Transverse colon (tissue), 4 donors: ENCODE results near the gene SHROOM3. TPM values are rescaled to one million over a fixed set of nuclear protein-coding genes. Genes with fewer than 3 reads are reported as not detected.

Source experiments
- DNase-seq: peaks from one replicate; pipeline ENCODE4 v3.0.0-alpha.2; 2019
- H3K27ac ChIP-seq, 4 donors: fragments of 200-600 bp; sonication (generic); 2 replicates each; pipeline ENCODE4 v1.5.1; 2016 to 2018; ENCODE audit warnings: inconsistent platforms in 4 of 4
- H3K27me3 ChIP-seq: fragments of 200-600 bp; sonication (generic); 2 replicates; pipeline ENCODE4 v1.5.1; 2017; ENCODE audit warnings: inconsistent platforms
- H3K36me3 ChIP-seq, 4 donors: fragments of 200-600 bp; sonication (generic); 2 replicates each; pipeline ENCODE4 v1.5.1; 2017 to 2019; ENCODE audit warnings: inconsistent platforms in 4 of 4
- H3K4me1 ChIP-seq, 4 donors: fragments of 200-600 bp; sonication (generic); 2 replicates each; pipeline ENCODE4 v1.5.1; 2017 to 2020; ENCODE audit warnings: inconsistent platforms in 4 of 4
- H3K4me3 ChIP-seq, 4 donors: fragments of 200-600 bp; sonication (generic); 1 replicate in 1 of 4; 2 replicates in 3 of 4; pipeline versions ENCODE4 v1.5.1 to v1.6.1; 2017 to 2019; ENCODE audit warnings: inconsistent platforms in 4 of 4
- H3K9me3 ChIP-seq, 2 donors: fragments of 200-600 bp; sonication (generic); 2 replicates each; pipeline ENCODE4 v1.5.1; 2017 to 2019; ENCODE audit warnings: inconsistent platforms in 2 of 2
- EP300 ChIP-seq: sonication (generic); formaldehyde crosslinking; IDR thresholded peaks from one replicate; pipeline ENCODE4 v1.6.1; 2017; ENCODE audit warnings: antibody characterized with exemption, low read depth
- POLR2A ChIP-seq: fragments of 450-650 bp; IDR thresholded peaks from one replicate; pipeline ENCODE4 v1.6.1; 2016; ENCODE audit warnings: antibody characterized with exemption, mild to moderate bottlenecking, moderate library complexity
- POLR2AphosphoS5 ChIP-seq, 3 donors: sonication (generic); formaldehyde crosslinking; IDR thresholded peaks; one replicate each; pipeline ENCODE4 v1.6.1; 2016; ENCODE audit warnings: antibody characterized with exemption in 3 of 3
- WGBS, 2 donors: methylation state at CpG; one replicate each; pipeline ENCODE4 v1.1.5; 2018; ENCODE audit warnings: low coverage in 1 of 2; 5-methylcytosine and 5-hydroxymethylcytosine counted together
- in situ Hi-C, 4 donors: fragments of 200-750 bp; cut with MboI; loops; one replicate each; pipeline versions ENCODE4 v1.15.0 to v1.15.1; 2017; ENCODE audit warnings: low sequenced_read_pairs in 3 of 4, low pct_ligation_motif_present in 1 of 4, low pct_unique_long_range_greater_than_20kb in 1 of 4
- intact Hi-C: fragments of 100-400 bp; cut with DNase I; formaldehyde crosslinking; loops from one replicate; pipeline ENCODE4 v1.15.1; 2023; ENCODE audit warnings: low total_unique reads
- total RNA-seq, 4 donors: library from RNA; depleted of rRNA; stranded (reverse); fragments of >200 nt; gene quantifications; one replicate each; pipeline ENCODE4 v1.1.0, GENCODE V29; 2016
- TF ChIP-seq, protein P1 (sequence below), 5 experiments: fragments of 200-600 bp in 3 of 5; fragments of 450-650 bp in 2 of 5; sonication (generic) in 3 of 5; IDR thresholded peaks; 1 replicate in 2 of 5; 2 replicates in 3 of 5; pipeline ENCODE4 v1.5.1; 2016 to 2017; ENCODE audit warnings: antibody characterized with exemption in 5 of 5, inconsistent platforms in 3 of 5, mild to moderate bottlenecking in 2 of 5, moderate library complexity in 1 of 5

The SHROOM3 gene
- total RNA-seq, 4 donors from 2014 or later: 182 to 456 (median 437) TPM

DNA sequence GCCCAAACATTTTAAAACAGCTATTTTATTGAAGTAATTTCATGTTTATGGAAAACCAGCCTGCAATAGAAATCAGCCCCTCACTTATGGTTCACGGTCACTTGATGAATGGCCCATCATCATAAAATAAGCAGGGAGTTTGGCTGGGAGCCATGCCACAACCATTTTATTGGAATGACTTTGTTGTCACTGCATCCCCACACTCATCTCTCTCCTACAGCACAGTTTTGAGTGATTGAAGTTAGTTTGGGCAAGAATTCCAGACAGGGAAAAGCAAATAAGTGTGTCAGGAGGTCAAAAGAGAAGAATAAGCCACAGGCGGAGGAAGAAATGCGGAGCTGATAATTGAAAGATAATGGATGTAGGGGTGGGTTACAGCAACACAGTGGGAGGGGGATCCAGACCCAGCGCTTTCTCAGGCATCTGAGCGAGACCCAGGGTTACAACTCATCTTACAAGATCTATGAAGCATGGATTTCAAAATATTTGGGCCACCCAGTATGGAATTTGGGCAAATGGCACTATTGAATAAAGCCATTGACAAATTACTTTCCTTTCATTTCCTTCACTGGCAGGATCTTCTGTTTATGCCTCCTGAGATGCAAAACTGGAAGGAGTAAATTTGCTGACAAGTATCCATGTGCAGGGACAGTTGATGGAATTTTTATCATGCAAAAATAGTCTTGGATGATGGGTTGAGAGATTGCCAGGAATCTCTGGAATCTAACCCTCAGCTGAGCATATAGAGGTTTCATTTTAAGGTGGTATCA, 100.8 kb downstream of the SHROOM3 start:
- DNase-seq: no peak
- TF ChIP-seq POLR2AphosphoS5 (IDR thresholded peaks at IDR 0.05): no peak
- TF ChIP-seq EP300: no peak
- TF ChIP-seq POLR2A: no peak
- TF ChIP-seq, protein P1, sequence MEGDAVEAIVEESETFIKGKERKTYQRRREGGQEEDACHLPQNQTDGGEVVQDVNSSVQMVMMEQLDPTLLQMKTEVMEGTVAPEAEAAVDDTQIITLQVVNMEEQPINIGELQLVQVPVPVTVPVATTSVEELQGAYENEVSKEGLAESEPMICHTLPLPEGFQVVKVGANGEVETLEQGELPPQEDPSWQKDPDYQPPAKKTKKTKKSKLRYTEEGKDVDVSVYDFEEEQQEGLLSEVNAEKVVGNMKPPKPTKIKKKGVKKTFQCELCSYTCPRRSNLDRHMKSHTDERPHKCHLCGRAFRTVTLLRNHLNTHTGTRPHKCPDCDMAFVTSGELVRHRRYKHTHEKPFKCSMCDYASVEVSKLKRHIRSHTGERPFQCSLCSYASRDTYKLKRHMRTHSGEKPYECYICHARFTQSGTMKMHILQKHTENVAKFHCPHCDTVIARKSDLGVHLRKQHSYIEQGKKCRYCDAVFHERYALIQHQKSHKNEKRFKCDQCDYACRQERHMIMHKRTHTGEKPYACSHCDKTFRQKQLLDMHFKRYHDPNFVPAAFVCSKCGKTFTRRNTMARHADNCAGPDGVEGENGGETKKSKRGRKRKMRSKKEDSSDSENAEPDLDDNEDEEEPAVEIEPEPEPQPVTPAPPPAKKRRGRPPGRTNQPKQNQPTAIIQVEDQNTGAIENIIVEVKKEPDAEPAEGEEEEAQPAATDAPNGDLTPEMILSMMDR (IDR thresholded peaks at IDR 0.05): no peak
- intact Hi-C loops: no loop called here
- H3K36me3 ChIP-seq: no peaks in the 10 kb centered on the region
- H3K27ac ChIP-seq: no peak overlapping the region
- no peak overlapping the region for H3K4me3 ChIP-seq
- H3K27me3 ChIP-seq: no peaks in the 10 kb centered on the region
- in situ Hi-C loops: no loop called here
- H3K9me3 ChIP-seq: no peaks in the 10 kb centered on the region
- peaks cover 0 to 5% (median 0%) of the 10 kb centered on the region in 4 donors for H3K4me1 ChIP-seq
- WGBS, 2 donors: 69 to 76% methylated on average over 5 of the region's 5 CpGs

DNA sequence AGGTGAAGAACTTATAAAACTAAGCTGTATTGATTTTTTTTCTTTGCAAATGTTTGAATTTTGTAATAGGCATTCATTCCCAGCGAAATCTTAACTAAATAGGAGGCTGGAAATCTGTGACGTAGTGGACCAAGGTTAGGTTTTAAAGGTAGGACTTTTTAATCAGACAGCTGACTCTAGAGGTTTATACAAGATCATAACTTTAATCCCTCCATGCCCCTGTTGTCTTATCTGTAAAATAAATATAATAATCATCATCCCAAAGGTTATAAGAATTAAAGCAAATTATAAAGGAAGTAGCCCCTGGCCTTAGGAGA, 101.3 kb downstream of the SHROOM3 start:
- intact Hi-C loops: no loop called here
- TF ChIP-seq EP300 (no peak), POLR2AphosphoS5 (IDR thresholded peaks at IDR 0.05) (no peak), POLR2A (no peak)
- TF ChIP-seq, protein P1 (IDR thresholded peaks at IDR 0.05): no peak
- H3K27ac ChIP-seq: no peak overlapping the region
- H3K9me3 ChIP-seq: no peaks in the 10 kb centered on the region
- 83 to 100% methylated on average over 2 of the region's 2 CpGs for WGBS, 2 donors
- no peak for DNase-seq
- peaks cover 0 to 5% (median 0%) of the 10 kb centered on the region in 4 donors for H3K4me1 ChIP-seq
- no peak overlapping the region for H3K4me3 ChIP-seq
- H3K36me3 ChIP-seq: no peaks in the 10 kb centered on the region
- in situ Hi-C loops: no loop called here
- no peaks in the 10 kb centered on the region for H3K27me3 ChIP-seq

DNA sequence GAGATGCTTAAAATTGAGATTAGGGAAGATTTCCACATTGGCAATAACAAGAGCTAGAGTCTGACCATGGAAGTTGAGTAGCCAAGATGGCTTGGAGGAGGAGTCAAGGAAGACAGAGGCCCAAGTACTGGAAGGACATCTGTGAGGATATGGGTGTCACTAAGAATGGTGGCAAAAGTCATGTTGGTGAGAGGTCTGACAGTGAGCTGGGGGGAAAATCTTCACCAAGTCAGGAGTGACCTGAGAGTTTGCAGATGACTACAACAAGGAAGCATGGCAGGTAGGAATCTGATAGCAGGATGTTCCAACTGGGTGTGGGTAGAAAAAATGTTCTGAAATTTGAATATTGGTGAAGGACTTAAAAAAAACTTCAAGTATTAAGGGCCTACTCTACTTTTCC, 103.3 kb downstream of the SHROOM3 start:
- H3K4me3 ChIP-seq: no peak overlapping the region
- DNase-seq: no peak
- TF ChIP-seq POLR2A (no peak), EP300 (no peak), POLR2AphosphoS5 (IDR thresholded peaks at IDR 0.05) (no peak)
- TF ChIP-seq, protein P1 (IDR thresholded peaks at IDR 0.05): no peak
- H3K4me1 ChIP-seq: peaks cover 0 to 5% (median 0%) of the 10 kb centered on the region in 4 donors
- no peaks in the 10 kb centered on the region for H3K36me3 ChIP-seq
- no peaks in the 10 kb centered on the region for H3K27me3 ChIP-seq
- in situ Hi-C loops: no loop called here
- no peaks in the 10 kb centered on the region for H3K9me3 ChIP-seq
- intact Hi-C loops: no loop called here
- H3K27ac ChIP-seq: no peak overlapping the region

DNA sequence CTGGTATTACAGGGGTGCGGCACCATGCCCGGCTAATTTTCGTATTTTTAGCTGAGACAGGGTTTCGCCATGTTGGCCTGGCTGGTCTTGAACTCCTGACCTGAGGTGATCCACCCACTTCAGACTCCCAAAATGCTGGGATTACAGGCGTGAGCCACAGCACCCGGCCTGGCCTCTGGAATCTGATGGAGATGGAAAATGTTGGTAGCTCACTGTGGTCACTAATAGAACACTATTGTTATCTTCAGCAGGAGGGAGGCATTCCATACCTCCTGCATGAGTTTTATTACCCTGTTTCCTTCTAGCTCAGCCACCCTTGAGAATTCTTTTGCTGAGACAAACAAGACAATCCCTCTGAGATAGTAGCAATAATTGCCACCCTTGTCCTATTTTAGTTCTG, 105.0 kb downstream of the SHROOM3 start:
- Histone ChIP-seq H3K4me3 (no peak overlapping the region), H3K27ac (no peak overlapping the region), H3K9me3 (no peaks in the 10 kb centered on the region), H3K27me3 (no peaks in the 10 kb centered on the region), H3K36me3 (no peaks in the 10 kb centered on the region), H3K4me1 (peaks cover 0 to 5% (median 0%) of the 10 kb centered on the region in 4 donors)
- WGBS, 2 donors: 80% methylated on average over 6 of the region's 6 CpGs; no CpG with 5 or more reads in 1 of the 2 donors
- in situ Hi-C loops: no loop called here
- DNase-seq: no peak
- intact Hi-C loops: no loop called here
- TF ChIP-seq POLR2A: no peak
- TF ChIP-seq, protein P1 (IDR thresholded peaks at IDR 0.05): no peak
- TF ChIP-seq EP300: no peak
- TF ChIP-seq POLR2AphosphoS5 (IDR thresholded peaks at IDR 0.05): no peak
